ENCODE measurements around the gene RIOK2.
"Not testable (repeated sequence)": the region's sequence is repeated elsewhere in the genome, so short reads cannot be mapped to it uniquely, and the experiment has no call there.

RIOK2 gene

GRCh38 chr5:97167435-97167834 lies 15.6 kb downstream of the RIOK2 start:
- no peak for DNase-seq (ENCODE audit: low spot score)

GRCh38 chr5:97165726-97166125 lies 17.3 kb downstream of the RIOK2 start:
- no peak for DNase-seq (ENCODE audit: low spot score)

- no peak for DNase-seq (ENCODE audit: low spot score)
Observed at GRCh38 chr5:97164846-97165245, 18.2 kb downstream of the RIOK2 start.

DNA sequence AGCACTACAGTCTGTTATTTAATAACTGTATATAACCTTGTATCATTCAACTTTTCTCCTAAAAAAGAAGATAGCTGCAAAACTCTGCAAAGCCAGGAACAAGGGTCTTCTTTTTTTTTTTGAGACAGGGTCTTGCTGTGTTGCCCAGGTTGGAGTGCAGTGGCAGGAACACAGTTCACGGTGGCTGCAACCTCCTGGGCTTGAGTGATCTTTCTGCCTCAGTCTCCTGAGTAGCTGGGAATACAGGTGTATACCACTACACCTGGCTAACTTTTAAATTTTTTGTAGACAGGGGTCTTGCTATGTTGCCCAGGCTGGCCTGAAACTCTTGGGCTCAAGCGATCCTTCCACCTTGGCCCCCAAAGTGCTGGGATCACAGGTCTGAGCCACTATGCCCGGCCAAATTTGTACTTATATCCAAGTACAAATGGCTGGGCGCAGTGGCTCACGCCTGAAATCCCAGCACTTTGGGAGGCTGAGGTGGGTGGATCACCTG lies 19.2 kb downstream of the RIOK2 start:
- no peak for DNase-seq (ENCODE audit: low spot score)

DNA sequence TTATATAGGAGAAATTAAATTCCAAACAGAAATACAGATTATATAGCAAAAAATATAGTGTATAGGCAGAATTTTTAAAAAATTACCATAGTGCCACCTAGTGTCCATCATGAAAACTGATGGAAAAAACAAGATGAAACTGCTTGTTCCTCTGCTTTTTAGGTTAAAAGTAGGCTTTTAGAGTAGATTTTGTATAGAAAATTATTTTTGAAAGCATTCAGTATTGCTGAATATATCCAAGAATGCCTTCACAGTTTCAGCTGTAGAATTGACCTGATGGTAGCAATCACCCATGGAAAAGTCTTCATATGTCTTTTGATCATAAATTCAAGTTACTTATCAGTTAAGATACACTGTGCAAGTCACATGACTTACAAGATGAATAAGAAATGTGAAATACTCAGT lies 19.7 kb downstream of the RIOK2 start:
- DNase-seq (ENCODE audit: low spot score) = no peak

DNA sequence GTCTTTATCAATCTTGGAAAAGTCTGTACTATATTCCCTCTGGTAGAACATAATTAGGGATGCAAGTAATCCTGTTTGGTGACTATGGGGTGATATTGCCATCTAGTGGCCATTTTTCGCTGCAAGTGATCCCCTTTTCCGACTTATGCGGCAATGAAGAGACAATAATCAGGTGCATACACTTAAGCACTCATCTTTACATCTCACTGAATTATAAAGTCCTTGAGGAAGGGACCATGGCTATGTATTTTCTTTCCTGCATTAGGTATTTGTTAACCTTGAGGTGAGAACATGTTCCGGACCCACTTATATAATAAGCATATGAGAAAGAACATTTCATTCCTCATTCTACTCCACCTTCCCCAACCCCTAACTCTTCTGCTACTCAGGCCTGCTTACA lies 21.0 kb downstream of the RIOK2 start:
- peak; percentile 10 for DNase-seq (ENCODE audit: low spot score)

GRCh38 chr5:97157689-97158088 lies 25.4 kb downstream of the RIOK2 start:
- DNase-seq (ENCODE audit: low spot score) = no peak

GRCh38 chr5:97151370-97151769 lies 31.7 kb downstream of the RIOK2 start:
- no peak for DNase-seq (ENCODE audit: low spot score)

DNA sequence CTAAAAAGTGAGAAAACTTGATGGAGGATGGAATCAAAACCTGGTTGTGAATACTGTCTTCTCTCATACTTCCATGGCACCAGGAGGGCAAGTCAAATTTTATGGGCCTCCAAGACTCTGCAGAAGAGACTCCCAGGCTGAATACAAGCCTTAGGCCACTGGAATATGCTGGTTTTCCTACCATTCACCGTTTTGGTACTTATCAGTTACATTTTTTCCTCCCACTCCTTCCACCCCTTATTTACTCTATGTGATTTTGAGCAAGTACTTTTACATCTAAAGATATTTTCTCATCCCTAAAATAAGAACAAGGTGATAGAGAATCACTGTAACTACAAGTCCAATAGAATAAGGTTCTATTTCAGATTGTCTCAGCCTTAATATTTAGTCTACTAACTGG lies 32.6 kb downstream of the RIOK2 start:
- no peak for DNase-seq (ENCODE audit: low spot score)

DNA sequence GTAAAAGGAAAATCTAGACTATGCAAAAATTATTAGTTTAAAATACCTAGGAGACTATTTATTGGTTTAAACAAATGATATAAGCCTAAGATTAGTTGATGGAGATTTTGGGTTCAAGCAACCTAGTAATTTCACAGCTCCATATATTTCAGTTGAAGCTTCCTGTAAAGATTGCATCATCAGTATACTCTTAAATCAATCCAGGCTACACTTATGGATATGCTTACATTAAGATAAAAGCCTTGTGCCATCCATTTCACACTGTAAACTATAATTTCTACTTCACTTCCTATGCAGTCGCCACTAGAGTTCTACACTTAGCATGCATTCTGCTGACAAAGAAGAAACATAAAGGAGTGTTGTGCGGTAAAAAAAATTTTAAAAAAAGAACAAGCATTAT lies 33.3 kb downstream of the RIOK2 start:
- no peak for DNase-seq (ENCODE audit: low spot score)

DNA sequence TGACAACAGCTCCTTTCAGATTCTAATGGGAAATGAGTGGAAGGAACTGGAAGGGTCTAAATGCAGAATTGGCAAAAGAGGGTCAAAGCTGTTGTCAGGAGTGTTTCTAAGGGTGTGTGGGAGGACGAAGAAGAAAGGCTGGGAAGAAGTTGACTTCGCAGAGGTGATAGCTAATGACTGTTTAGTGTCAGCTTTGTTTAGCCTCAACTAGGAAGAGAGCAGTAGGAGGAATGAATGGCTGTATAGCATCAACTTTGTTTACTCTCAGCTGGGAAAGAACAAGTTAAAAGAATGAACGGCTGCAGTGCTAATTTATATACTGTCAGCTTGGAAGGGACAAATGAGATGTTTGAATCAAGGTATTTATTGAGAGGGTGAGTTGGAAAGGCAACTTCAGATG lies 34.8 kb downstream of the RIOK2 start:
- no peak for DNase-seq (ENCODE audit: low spot score)

- no peak for DNase-seq (ENCODE audit: low spot score)
Observed at GRCh38 chr5:97143704-97144103, 39.3 kb downstream of the RIOK2 start.

- peak; percentile 16 for DNase-seq (ENCODE audit: low spot score)
Observed at GRCh38 chr5:97142521-97143254, 40.4 kb downstream of the RIOK2 start, which contains the start of gene LIX1. LIX1 (minus strand) TSS chr5:97142611; CDS start chr5:97142576, 35 bp downstream.

DNA sequence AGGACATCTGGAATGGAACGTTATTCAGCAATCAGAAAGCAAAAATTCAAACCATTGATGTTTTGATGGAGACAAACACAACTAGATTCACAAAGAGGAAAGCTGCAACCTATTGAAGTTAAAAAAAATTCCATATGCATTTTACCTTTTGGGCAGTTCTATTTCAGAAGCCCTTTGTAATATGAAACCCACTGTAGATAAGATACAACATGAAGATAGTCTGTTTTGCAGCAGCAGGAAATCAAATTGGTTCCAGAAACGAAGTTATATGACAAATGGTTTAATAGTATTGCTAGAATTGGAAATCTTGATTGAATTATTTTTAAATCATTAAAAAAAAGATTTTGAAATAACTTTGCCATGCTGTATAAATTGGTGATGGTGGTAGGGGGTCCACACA lies 41.5 kb downstream of the RIOK2 start:
- no peak for DNase-seq (ENCODE audit: low spot score)

DNA sequence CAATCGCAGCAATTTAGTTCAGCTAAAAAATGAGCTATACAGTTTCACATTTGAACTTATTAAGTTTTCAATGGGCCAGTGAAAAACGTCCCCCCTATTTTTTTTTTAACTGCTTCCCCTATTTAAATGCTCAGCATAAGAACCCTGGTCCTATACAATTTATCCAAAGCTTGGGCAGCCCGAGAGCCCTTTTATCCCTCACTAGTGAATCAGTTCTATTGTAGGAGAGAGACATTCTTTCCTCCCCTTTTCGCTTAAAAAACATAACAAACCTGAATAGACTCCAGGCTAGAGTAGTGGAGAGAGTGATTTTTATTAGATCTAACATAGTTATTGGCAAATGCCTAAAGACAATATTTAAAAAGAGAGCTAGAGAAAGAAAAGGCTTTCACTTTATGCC lies 42.0 kb downstream of the RIOK2 start:
- DNase-seq (ENCODE audit: low spot score) = no peak

GRCh38 chr5:97140250-97140649 lies 42.8 kb downstream of the RIOK2 start:
- not testable (repeated sequence) for DNase-seq (ENCODE audit: low spot score)

- DNase-seq (ENCODE audit: low spot score) = no peak
Observed at GRCh38 chr5:97136475-97136874, 46.6 kb downstream of the RIOK2 start.

DNA sequence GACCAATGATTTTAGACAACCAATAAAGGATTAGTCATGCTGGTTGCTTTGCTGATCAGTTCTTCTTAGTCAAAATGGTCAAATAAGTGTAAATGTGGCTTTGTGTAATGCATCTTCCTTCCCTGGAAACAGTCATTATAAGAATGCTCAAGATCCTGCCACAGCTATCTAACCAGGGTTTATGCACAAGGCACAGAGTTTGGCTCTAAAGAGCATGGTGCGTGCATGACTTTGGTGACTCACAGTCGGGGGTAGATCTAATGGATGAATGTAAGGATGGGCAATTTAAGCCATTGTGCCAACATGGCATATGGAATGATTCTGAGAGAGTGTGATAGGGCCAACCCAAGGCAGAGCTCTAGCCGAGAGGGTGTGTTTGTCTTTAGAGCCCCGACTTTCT lies 47.2 kb downstream of the RIOK2 start:
- no peak for DNase-seq (ENCODE audit: low spot score)

- DNase-seq (ENCODE audit: low spot score) = no peak
Observed at GRCh38 chr5:97134634-97135033, 48.4 kb downstream of the RIOK2 start.

GRCh38 chr5:97133101-97133500 lies 49.9 kb downstream of the RIOK2 start:
- no peak for DNase-seq (ENCODE audit: low spot score)

- no peak for DNase-seq (ENCODE audit: low spot score)
Observed at GRCh38 chr5:97131921-97132320, 51.1 kb downstream of the RIOK2 start.

- no peak for DNase-seq (ENCODE audit: low spot score)
Observed at GRCh38 chr5:97131139-97131710, 51.8 kb downstream of the RIOK2 start.

- DNase-seq (ENCODE audit: low spot score) = no peak
Observed at GRCh38 chr5:97127727-97128126, 55.3 kb downstream of the RIOK2 start.

Measured in hepatic stellate cell (primary cell).